ENCODE results near the gene ZNF445. TPM values are rescaled to one million over a fixed set of nuclear protein-coding genes. Genes with fewer than 3 reads are reported as not detected.

The ZNF445 gene
- 10 to 100 TPM in 2 of 4 donors, 1 to 10 TPM in 2; 5.3 to 35.6 (median 19.8) TPM for total RNA-seq

GRCh38 chr3:44477312-44478030 is at the start of gene ZNF445:
ZNF445 (minus strand) TSS chr3:44477670; CDS start chr3:44455549, 22,121 bp downstream.
- peak within 1 kb of the TSS; percentile 63 to 66 for H3K27ac ChIP-seq
- no peaks in the 10 kb centered on the region for H3K27me3 ChIP-seq
- DNase-seq: peak; percentile 64 to 80
- H3K36me3 ChIP-seq: no peaks in the 10 kb centered on the region
- H3K9me3 ChIP-seq: no peaks in the 10 kb centered on the region
- intact Hi-C loops (cut with DNase I; ENCODE audit: low total_unique reads): no loop called here
- peak within 1 kb of the TSS; percentile 25 to 77 for H3K4me3 ChIP-seq
- no peaks in the 10 kb centered on the region for H3K4me1 ChIP-seq
- TF ChIP-seq POLR2A (IDR thresholded peaks at IDR 0.05) (peak in 1 of 2 donors; percentile 23), CTCF (IDR thresholded peaks at IDR 0.05) (no peak)

GRCh38 chr3:44525060-44525459 is 47.6 kb upstream of the ZNF445 start:
- Histone ChIP-seq H3K27ac (no peak overlapping the region), H3K36me3 (no peaks in the 10 kb centered on the region), H3K9me3 (no peaks in the 10 kb centered on the region), H3K4me3 (no peak overlapping the region), H3K27me3 (no peaks in the 10 kb centered on the region), H3K4me1 (no peaks in the 10 kb centered on the region)
- TF ChIP-seq POLR2A (IDR thresholded peaks at IDR 0.05) (no peak), CTCF (IDR thresholded peaks at IDR 0.05) (no peak)
- intact Hi-C loops (cut with DNase I; ENCODE audit: low total_unique reads): no loop called here
- DNase-seq: no peak

GRCh38 chr3:44522494-44522933 is 45.0 kb upstream of the ZNF445 start:
- H3K4me3 ChIP-seq: no peak overlapping the region
- intact Hi-C loops (cut with DNase I; ENCODE audit: low total_unique reads): no loop called here
- H3K27ac ChIP-seq: no peak overlapping the region
- DNase-seq: no peak
- H3K9me3 ChIP-seq: no peaks in the 10 kb centered on the region
- H3K36me3 ChIP-seq: no peaks in the 10 kb centered on the region
- no peak for TF ChIP-seq CTCF (IDR thresholded peaks at IDR 0.05)
- H3K4me1 ChIP-seq: no peaks in the 10 kb centered on the region
- H3K27me3 ChIP-seq: no peaks in the 10 kb centered on the region

DNA sequence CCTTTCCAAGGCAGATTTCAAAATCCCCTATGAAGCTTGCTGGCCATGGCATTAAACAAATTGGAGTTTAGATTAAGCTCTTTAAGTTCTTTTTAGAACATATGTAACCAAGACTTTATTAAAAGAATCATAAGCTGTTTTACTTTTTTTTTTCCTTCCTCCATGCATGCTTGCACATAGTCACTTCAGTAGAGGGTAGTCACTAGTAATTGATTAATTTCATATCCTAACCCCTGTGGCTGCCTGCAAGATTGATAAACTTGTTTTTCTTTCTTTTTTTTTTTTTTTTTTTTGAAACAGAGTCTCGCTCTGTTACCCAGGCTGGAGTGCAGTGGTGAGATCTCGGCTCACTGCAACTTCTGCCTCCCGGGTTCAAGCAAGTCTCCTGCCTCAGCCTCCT is 44.3 kb upstream of the ZNF445 start:
- TF ChIP-seq CTCF (IDR thresholded peaks at IDR 0.05) (no peak), POLR2A (IDR thresholded peaks at IDR 0.05) (no peak)
- Histone ChIP-seq H3K9me3 (no peaks in the 10 kb centered on the region), H3K4me3 (no peak overlapping the region), H3K27me3 (no peaks in the 10 kb centered on the region), H3K4me1 (no peaks in the 10 kb centered on the region), H3K27ac (no peak overlapping the region), H3K36me3 (no peaks in the 10 kb centered on the region)
- DNase-seq: no peak
- intact Hi-C loops (cut with DNase I; ENCODE audit: low total_unique reads): no loop called here

GRCh38 chr3:44518782-44519156 is 41.3 kb upstream of the ZNF445 start:
- Histone ChIP-seq H3K27me3 (no peaks in the 10 kb centered on the region), H3K4me3 (no peak overlapping the region), H3K9me3 (no peaks in the 10 kb centered on the region), H3K4me1 (no peaks in the 10 kb centered on the region), H3K27ac (no peak overlapping the region), H3K36me3 (no peaks in the 10 kb centered on the region)
- DNase-seq: no peak
- TF ChIP-seq POLR2A (IDR thresholded peaks at IDR 0.05) (no peak), CTCF (IDR thresholded peaks at IDR 0.05) (no peak)
- intact Hi-C loops (cut with DNase I; ENCODE audit: low total_unique reads): no loop called here

All from uterus (tissue), 4 donors.